HPDE6-E6E7 (cell line): Measurements from ENCODE around the gene HCRT.
"Not testable (repeated sequence)": the region's sequence is repeated elsewhere in the genome, so short reads cannot be mapped to it uniquely, and the experiment has no call there.

Source experiments
- DNase-seq: peaks from one replicate; pipeline ENCODE4 v3.0.0; 2011; ENCODE audit warnings: missing footprints; ENCODE audit errors: extremely low spot score

HCRT gene

GRCh38 chr17:42140690-42141089, 44.6 kb downstream of the HCRT start:
- DNase-seq: not testable (repeated sequence)

GRCh38 chr17:42138749-42139492, 46.3 kb downstream of the HCRT start:
- DNase-seq: no peak

GRCh38 chr17:42136654-42137051, 48.6 kb downstream of the HCRT start:
- DNase-seq: no peak

DNA sequence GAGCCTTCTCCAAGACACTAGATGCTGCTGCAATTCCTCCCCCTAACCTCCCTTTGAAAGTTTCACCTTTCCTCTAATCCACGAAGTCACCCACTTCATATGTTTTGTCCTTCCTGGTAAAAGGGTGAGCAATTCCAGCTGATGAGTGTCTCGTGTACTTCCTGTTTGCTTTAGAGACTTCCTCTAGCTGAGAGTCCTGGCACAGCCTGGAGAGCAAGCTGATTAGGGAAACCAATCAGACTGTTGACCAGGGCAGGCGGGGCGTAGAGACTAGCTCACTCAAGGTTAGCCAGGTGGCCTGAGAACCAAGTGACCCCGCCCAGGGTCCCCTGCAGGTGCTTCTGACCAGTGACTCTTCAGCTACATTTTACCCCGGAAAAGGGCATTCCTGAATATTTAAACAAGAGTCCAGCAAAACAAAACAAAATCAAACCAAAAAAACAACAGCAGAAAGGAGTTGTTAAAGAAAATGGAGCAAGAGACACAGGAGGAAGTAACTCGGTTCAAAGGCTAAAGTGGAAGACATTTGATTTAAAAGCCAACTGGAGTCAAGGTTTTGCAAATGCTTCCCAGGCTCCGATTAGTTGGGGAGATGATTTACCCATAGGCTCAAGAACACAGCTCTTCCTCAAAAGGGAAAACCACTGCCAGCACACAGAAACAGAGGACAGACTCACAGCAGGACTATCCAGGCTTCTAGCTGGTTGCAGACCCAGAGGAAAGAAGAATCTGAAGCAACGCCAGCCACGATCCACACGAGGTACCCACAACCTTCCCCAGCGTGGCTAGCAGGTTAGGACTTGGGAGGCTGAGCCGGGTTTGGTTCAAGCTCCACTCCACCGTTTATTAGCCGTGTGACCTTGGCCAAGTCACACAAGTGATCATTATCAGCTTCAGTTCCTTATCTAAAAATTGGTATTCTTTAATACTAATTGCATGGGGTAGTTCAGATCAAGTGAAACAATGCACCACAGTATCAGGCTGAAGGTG, 49.3 kb downstream of the HCRT start:
- DNase-seq: peak; percentile 91

GRCh38 chr17:42135151-42135550, 50.1 kb downstream of the HCRT start:
- DNase-seq: no peak
